WTC11 (cell line): ENCODE results near the gene S1PR5. TPM values are rescaled to one million over a fixed set of nuclear protein-coding genes. Genes with fewer than 3 reads are reported as not detected.

ENCODE experiments used
- ATAC-seq: fragments of 200-7000 bp; cut with Tn5 transposase; 2 replicates; pipeline ENCODE4 v1.10.0; 2021; ENCODE audit warnings: mild to moderate bottlenecking, moderate library complexity
- CTCF ChIA-PET: fragments of 300-600 bp; sonication (Branson Sonifier 250); formaldehyde crosslinking; loops from one replicate; lab custom pipeline; 2021; ENCODE audit warnings: antibody characterized with exemption; lab: Charles Lee
- POLR2A ChIA-PET: fragments of 350-600 bp; sonication (Branson Sonifier 250); formaldehyde crosslinking; loops from one replicate; lab custom pipeline; 2021; ENCODE audit warnings: antibody characterized with exemption; lab: Charles Lee
- DNase-seq: peaks from one replicate; pipeline ENCODE4 v3.0.0; 2021; ENCODE audit warnings: low spot score
- H3K27ac Mint-ChIP-seq: 2 replicates; pipeline ENCODE4 v1.8.0; 2021; ENCODE audit warnings: mixed read lengths
- H3K27me3 Mint-ChIP-seq: 2 replicates; pipeline ENCODE4 v1.8.0; 2021; ENCODE audit warnings: low read depth, mild to moderate bottlenecking, moderate library complexity, mixed read lengths
- H3K36me3 Mint-ChIP-seq: 2 replicates; pipeline ENCODE4 v1.8.0; 2021; ENCODE audit warnings: mixed read lengths
- H3K4me1 Mint-ChIP-seq: 2 replicates; pipeline ENCODE4 v1.8.0; 2022; ENCODE audit warnings: mixed read lengths
- H3K4me3 Mint-ChIP-seq: 2 replicates; pipeline ENCODE4 v1.8.0; 2021; ENCODE audit warnings: mild to moderate bottlenecking, moderate library complexity, mixed read lengths
- H3K9me3 Mint-ChIP-seq: 2 replicates; pipeline ENCODE4 v1.8.0; 2021; ENCODE audit warnings: mixed read lengths
- ATF1 ChIP-seq: sonication (generic); formaldehyde crosslinking; IDR thresholded peaks from 2 replicates; pipeline ENCODE4 v1.8.1; 2023; ENCODE audit warnings: mild to moderate bottlenecking, moderate library complexity, missing genetic modification reagents
- CDX4 ChIP-seq: fragments of 250-450 bp; sonication (Bioruptor Pico); IDR thresholded peaks from 2 replicates; pipeline ENCODE4 v1.9.0; 2021; ENCODE audit warnings: moderate library complexity, mild to moderate bottlenecking, inconsistent platforms, borderline replicate concordance
- E2F1 ChIP-seq: sonication (generic); formaldehyde crosslinking; IDR thresholded peaks from 2 replicates; pipeline ENCODE4 v1.8.0; 2022; ENCODE audit warnings: mild to moderate bottlenecking, missing genetic modification reagents
- ELF4 ChIP-seq: sonication (generic); formaldehyde crosslinking; IDR thresholded peaks from 2 replicates; pipeline ENCODE4 v1.8.1; 2022; ENCODE audit warnings: low read depth, mild to moderate bottlenecking, moderate library complexity, missing genetic modification reagents
- FOXK1 ChIP-seq: sonication (generic); formaldehyde crosslinking; IDR thresholded peaks from 2 replicates; pipeline ENCODE4 v1.8.0; 2022; ENCODE audit warnings: mild to moderate bottlenecking, moderate library complexity, missing genetic modification reagents
- GRHL2 ChIP-seq: fragments of 250-450 bp; sonication (Bioruptor Pico); IDR thresholded peaks from 2 replicates; pipeline ENCODE4 v1.8.0; 2022; ENCODE audit warnings: mild to moderate bottlenecking, moderate library complexity; ENCODE audit not compliant: insufficient replicate concordance, severe bottlenecking
- KAT7 ChIP-seq: sonication (generic); formaldehyde crosslinking; IDR thresholded peaks from 2 replicates; pipeline ENCODE4 v1.8.1; 2023; ENCODE audit warnings: missing genetic modification reagents, mild to moderate bottlenecking, borderline replicate concordance
- MAX ChIP-seq: sonication (generic); formaldehyde crosslinking; IDR thresholded peaks from 2 replicates; pipeline ENCODE4 v1.8.0; 2022; ENCODE audit warnings: mild to moderate bottlenecking, missing genetic modification reagents
- NFE2L1 ChIP-seq: sonication (generic); formaldehyde crosslinking; IDR thresholded peaks from 2 replicates; pipeline ENCODE4 v1.8.1; 2023; ENCODE audit warnings: missing genetic modification reagents
- NR2C2 ChIP-seq: sonication (generic); formaldehyde crosslinking; IDR thresholded peaks from 2 replicates; pipeline ENCODE4 v1.8.0; 2022; ENCODE audit warnings: mild to moderate bottlenecking, missing genetic modification reagents
- OVOL2 ChIP-seq: fragments of 250-450 bp; sonication (Bioruptor Pico); IDR thresholded peaks from 2 replicates; pipeline ENCODE4 v1.9.0; 2021; ENCODE audit warnings: mild to moderate bottlenecking, borderline replicate concordance
- PRDM15 ChIP-seq: sonication (generic); formaldehyde crosslinking; IDR thresholded peaks from 2 replicates; pipeline ENCODE4 v1.8.0; 2022; ENCODE audit warnings: missing genetic modification reagents
- SMAD3 ChIP-seq: sonication (generic); formaldehyde crosslinking; IDR thresholded peaks from 2 replicates; pipeline ENCODE4 v1.8.0; 2022; ENCODE audit warnings: missing genetic modification reagents, mild to moderate bottlenecking, borderline replicate concordance
- SOX15 ChIP-seq: fragments of 250-450 bp; sonication (Bioruptor Pico); IDR thresholded peaks from 2 replicates; pipeline ENCODE4 v1.9.0; 2021; ENCODE audit warnings: mild to moderate bottlenecking
- SP1 ChIP-seq: sonication (generic); formaldehyde crosslinking; conservative IDR thresholded peaks from 2 replicates; pipeline ENCODE4 v1.8.1; 2022; ENCODE audit warnings: missing genetic modification reagents
- TCF7 ChIP-seq: sonication (generic); formaldehyde crosslinking; IDR thresholded peaks from 2 replicates; pipeline ENCODE4 v1.8.0; 2022; ENCODE audit warnings: mild to moderate bottlenecking, low read depth, missing genetic modification reagents, moderate library complexity
- TP53 ChIP-seq: sonication (generic); formaldehyde crosslinking; IDR thresholded peaks from 2 replicates; pipeline ENCODE4 v1.8.1; 2023; ENCODE audit warnings: mild to moderate bottlenecking, missing genetic modification reagents
- ZBTB21 ChIP-seq: sonication (generic); formaldehyde crosslinking; IDR thresholded peaks from 2 replicates; pipeline ENCODE4 v1.8.1; 2023; ENCODE audit warnings: mild to moderate bottlenecking, missing genetic modification reagents, borderline replicate concordance
- ZBTB43 ChIP-seq: sonication (generic); formaldehyde crosslinking; IDR thresholded peaks from 2 replicates; pipeline ENCODE4 v1.8.1; 2023; ENCODE audit warnings: mild to moderate bottlenecking, missing genetic modification reagents
- ZNF138 ChIP-seq: sonication (generic); formaldehyde crosslinking; conservative IDR thresholded peaks from 2 replicates; pipeline ENCODE4 v1.8.1; 2022; ENCODE audit warnings: mild to moderate bottlenecking, moderate library complexity, missing genetic modification reagents
- ZNF263 ChIP-seq: sonication (generic); formaldehyde crosslinking; IDR thresholded peaks from 2 replicates; pipeline ENCODE4 v1.8.1; 2022; ENCODE audit warnings: low read depth, mild to moderate bottlenecking, moderate library complexity, missing genetic modification reagents
- ZNF396 ChIP-seq: fragments of 250-450 bp; sonication (Bioruptor Pico); IDR thresholded peaks from 2 replicates; pipeline ENCODE4 v1.8.0; 2021; ENCODE audit warnings: mild to moderate bottlenecking, moderate library complexity, borderline replicate concordance
- ZNF423 ChIP-seq: fragments of 250-450 bp; sonication (Bioruptor Pico); IDR thresholded peaks from 2 replicates; pipeline ENCODE4 v2.1.2; 2022; ENCODE audit warnings: mild to moderate bottlenecking, moderate library complexity
- total RNA-seq: library from RNA; stranded (reverse); gene quantifications from 3 replicates; pipeline ENCODE4 v1.2.3, GENCODE V29; 2021
- TF ChIP-seq, protein P1 (sequence below): sonication (generic); formaldehyde crosslinking; IDR thresholded peaks from 2 replicates; pipeline ENCODE4 v1.8.1; 2023; ENCODE audit warnings: mild to moderate bottlenecking, missing genetic modification reagents, moderate library complexity
- TF ChIP-seq, protein P2 (sequence below): sonication (generic); formaldehyde crosslinking; IDR thresholded peaks from 2 replicates; pipeline ENCODE4 v1.8.1; 2023; ENCODE audit warnings: mild to moderate bottlenecking, missing genetic modification reagents

S1PR5 gene
- total RNA-seq, 1 experiment from 2014 or later: 5.4 TPM

- TF ChIP-seq, protein P1, sequence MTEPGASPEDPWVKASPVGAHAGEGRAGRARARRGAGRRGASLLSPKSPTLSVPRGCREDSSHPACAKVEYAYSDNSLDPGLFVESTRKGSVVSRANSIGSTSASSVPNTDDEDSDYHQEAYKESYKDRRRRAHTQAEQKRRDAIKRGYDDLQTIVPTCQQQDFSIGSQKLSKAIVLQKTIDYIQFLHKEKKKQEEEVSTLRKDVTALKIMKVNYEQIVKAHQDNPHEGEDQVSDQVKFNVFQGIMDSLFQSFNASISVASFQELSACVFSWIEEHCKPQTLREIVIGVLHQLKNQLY (CRISPR knock-in tag): no peak
- TF ChIP-seq PRDM15 (CRISPR knock-in tag): no peak
- TF ChIP-seq TCF7 (CRISPR knock-in tag): no peak
- TF ChIP-seq ZBTB43 (CRISPR knock-in tag): no peak
- no peak for TF ChIP-seq ZNF423 (CRISPR knock-in tag)
These were observed 30.7 kb downstream of the S1PR5 start (continued) for GRCh38 chr19:10486551-10486950.

DNA sequence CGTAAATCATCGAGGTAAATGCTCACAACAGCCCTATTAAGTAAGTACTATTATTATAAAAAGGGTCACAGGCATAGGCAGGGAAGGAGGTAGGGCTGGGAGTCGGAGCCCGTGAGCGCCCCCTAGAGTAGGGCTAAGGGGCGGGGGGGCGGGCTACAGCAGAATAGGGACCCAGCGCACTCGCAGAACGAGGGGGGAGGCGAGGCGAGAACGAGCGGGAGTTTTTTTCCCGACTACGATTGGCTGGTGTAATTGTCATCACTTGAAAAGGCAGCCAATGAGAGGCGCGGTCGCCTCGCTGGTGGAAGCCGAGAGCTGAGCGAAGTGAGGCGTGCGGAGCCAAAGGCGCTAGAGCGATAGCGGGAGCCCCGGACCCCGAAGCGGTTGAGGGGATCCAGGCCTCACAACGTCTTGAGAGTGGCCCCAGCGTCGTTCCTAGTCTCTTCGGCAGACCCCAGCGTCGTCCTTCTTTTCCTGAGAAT lies 38.3 kb downstream of the S1PR5 start:
- Mint-ChIP-seq H3K27ac (no peak overlapping the region), H3K27me3 (peaks cover 22% of the 10 kb centered on the region), H3K9me3 (no peaks in the 10 kb centered on the region), H3K4me3 (peak overlapping the region; percentile 53), H3K36me3 (no peaks in the 10 kb centered on the region), H3K4me1 (peaks cover 4% of the 10 kb centered on the region)
- POLR2A ChIA-PET: interaction anchor here (0.6 kb wide), 1 partner anchor 23 kb away, joined by 5 read pairs; no protein-coding TSS in a partner anchor
- CTCF ChIA-PET: interaction anchor here (0.5 to 2.1 kb wide), 43 partner anchors 9 to 380 kb away, joined by 3 to 28 read pairs (median 4); partner anchors contain the start of genes CDC37, ICAM1, ICAM5 and PDE4A
- ATAC-seq (peak; percentile 97), DNase-seq (peak; percentile 94)
- TF ChIP-seq GRHL2 (CRISPR knock-in tag) (no peak), ATF1 (CRISPR knock-in tag) (no peak), ZBTB21 (CRISPR knock-in tag) (no peak), OVOL2 (CRISPR knock-in tag) (no peak), MAX (peak; percentile 98), TP53 (CRISPR knock-in tag) (no peak), ELF4 (CRISPR knock-in tag) (no peak), KAT7 (CRISPR knock-in tag) (no peak), SOX15 (no peak), E2F1 (CRISPR knock-in tag) (no peak), NFE2L1 (CRISPR knock-in tag) (peak; percentile 74; the same call in 1 of the 2 replicates), SP1 (CRISPR knock-in tag) (0 out of 2 replicates have a peak, but pooled peaks have one; percentile 13), FOXK1 (peak; percentile 64; the same call in 1 of the 2 replicates), SMAD3 (CRISPR knock-in tag) (peak; percentile 79), NR2C2 (CRISPR knock-in tag) (no peak), ZBTB43 (CRISPR knock-in tag) (no peak), ZNF138 (CRISPR knock-in tag) (0 out of 2 replicates have a peak, but pooled peaks have one; percentile 36), ZNF396 (CRISPR knock-in tag) (no peak), CDX4 (CRISPR knock-in tag) (no peak), ZNF263 (CRISPR knock-in tag) (no peak)
- TF ChIP-seq, protein P2, sequence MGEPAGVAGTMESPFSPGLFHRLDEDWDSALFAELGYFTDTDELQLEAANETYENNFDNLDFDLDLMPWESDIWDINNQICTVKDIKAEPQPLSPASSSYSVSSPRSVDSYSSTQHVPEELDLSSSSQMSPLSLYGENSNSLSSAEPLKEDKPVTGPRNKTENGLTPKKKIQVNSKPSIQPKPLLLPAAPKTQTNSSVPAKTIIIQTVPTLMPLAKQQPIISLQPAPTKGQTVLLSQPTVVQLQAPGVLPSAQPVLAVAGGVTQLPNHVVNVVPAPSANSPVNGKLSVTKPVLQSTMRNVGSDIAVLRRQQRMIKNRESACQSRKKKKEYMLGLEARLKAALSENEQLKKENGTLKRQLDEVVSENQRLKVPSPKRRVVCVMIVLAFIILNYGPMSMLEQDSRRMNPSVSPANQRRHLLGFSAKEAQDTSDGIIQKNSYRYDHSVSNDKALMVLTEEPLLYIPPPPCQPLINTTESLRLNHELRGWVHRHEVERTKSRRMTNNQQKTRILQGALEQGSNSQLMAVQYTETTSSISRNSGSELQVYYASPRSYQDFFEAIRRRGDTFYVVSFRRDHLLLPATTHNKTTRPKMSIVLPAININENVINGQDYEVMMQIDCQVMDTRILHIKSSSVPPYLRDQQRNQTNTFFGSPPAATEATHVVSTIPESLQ: no peak
